SK-N-SH (cell line): ENCODE measurements around the gene PROSER3. TPM values are rescaled to one million over a fixed set of nuclear protein-coding genes. Genes with fewer than 3 reads are reported as not detected.

Experiments used
- CTCF ChIA-PET: fragments of 300-600, 350-600 bp; formaldehyde crosslinking; extraction: SDS; loops from one replicate; lab custom pipeline; 2021; lab: Yijun Ruan, JAX
- POLR2A ChIA-PET: fragments of 350-600 bp; sonication (Branson Sonifier 250); formaldehyde crosslinking; extraction: SDS; loops from one replicate; lab custom pipeline; 2020; ENCODE audit warnings: antibody characterized with exemption, inconsistent platforms; lab: Yijun Ruan, JAX
- DNase-seq: peaks from one replicate; pipeline ENCODE4 v3.0.0; 2012
- H2AFZ ChIP-seq: fragments of 200-600 bp; sonication (generic); 2 replicates; pipeline ENCODE4 v1.8.1; 2016; ENCODE audit warnings: antibody characterized with exemption, mild to moderate bottlenecking, low read depth
- H3F3A ChIP-seq: fragments of 200-600 bp; sonication (generic); replicated peaks from 2 replicates; pipeline ENCODE3; 2016; ENCODE audit warnings: antibody characterized with exemption, mild to moderate bottlenecking; ENCODE audit not compliant: insufficient read depth
- H3K27ac ChIP-seq, 2 experiments: fragments of 200-500 bp in 1 of 2; fragments of 200-600 bp in 1 of 2; sonication (Bioruptor generic) in 1 of 2; sonication (generic), shearing (Covaris generic) in 1 of 2; 2 replicates each; pipeline versions ENCODE4 v1.5.1 to v1.6.1; 2014 to 2016; ENCODE audit warnings: low read depth in 2 of 2, inconsistent platforms in 1 of 2, low read length in 1 of 2, mild to moderate bottlenecking in 1 of 2, mixed read lengths in 1 of 2
- H3K27me3 ChIP-seq: fragments of 200-600 bp; sonication (generic), shearing (Covaris generic); 2 replicates; pipeline ENCODE4 v1.6.1; 2016; ENCODE audit warnings: mixed run types; ENCODE audit not compliant: insufficient read depth
- H3K36me3 ChIP-seq, 2 experiments: fragments of 200-500 bp in 1 of 2; fragments of 200-600 bp in 1 of 2; sonication (Bioruptor generic) in 1 of 2; sonication (generic) in 1 of 2; replicated peaks in 1 of 2; 2 replicates each; pipeline versions ENCODE3 to v1.5.1; 2014 to 2016; ENCODE audit warnings: low read length in 1 of 2, mild to moderate bottlenecking in 1 of 2; ENCODE audit not compliant: insufficient read depth in 2 of 2, control insufficient read depth in 1 of 2
- H3K4me1 ChIP-seq, 2 experiments: fragments of 200-500 bp in 1 of 2; fragments of 200-600 bp in 1 of 2; sonication (Bioruptor generic) in 1 of 2; sonication (generic), shearing (Covaris generic) in 1 of 2; 2 replicates each; pipeline versions ENCODE4 v1.5.1 to v1.6.1; 2014 to 2016; ENCODE audit warnings: low read depth in 1 of 2, low read length in 1 of 2, mixed run types in 1 of 2; ENCODE audit not compliant: insufficient read depth in 2 of 2, control insufficient read depth in 1 of 2
- H3K4me2 ChIP-seq: fragments of 200-600 bp; sonication (generic), shearing (Covaris generic); 2 replicates; pipeline ENCODE4 v1.6.1; 2017; ENCODE audit warnings: mixed run types
- H3K4me3 ChIP-seq, 2 experiments: fragments of 200-500 bp in 1 of 2; fragments of 200-600 bp in 1 of 2; sonication (Bioruptor generic) in 1 of 2; sonication (generic), shearing (Covaris generic) in 1 of 2; 2 replicates each; pipeline versions ENCODE4 v1.5.1 to v1.8.1; 2014 to 2016; ENCODE audit warnings: low read depth in 2 of 2, inconsistent platforms in 1 of 2, low read length in 1 of 2, mild to moderate bottlenecking in 1 of 2, mixed read lengths in 1 of 2, moderate library complexity in 1 of 2
- H3K79me2 ChIP-seq: fragments of 200-600 bp; sonication (generic); 2 replicates; pipeline ENCODE4 v1.8.1; 2017; ENCODE audit warnings: mild to moderate bottlenecking; ENCODE audit not compliant: insufficient read depth
- H3K9ac ChIP-seq: fragments of 200-600 bp; sonication (generic); 2 replicates; pipeline ENCODE4 v1.6.1; 2017; ENCODE audit warnings: mixed run types
- H3K9me2 ChIP-seq: fragments of 200-600 bp; sonication (generic); 2 replicates; pipeline ENCODE4 v1.6.1; 2017; ENCODE audit warnings: mixed run types
- H3K9me3 ChIP-seq: fragments of 200-600 bp; sonication (generic); 2 replicates; pipeline ENCODE4 v1.6.1; 2017; ENCODE audit warnings: mixed run types, mild to moderate bottlenecking, moderate library complexity
- H4K20me1 ChIP-seq: fragments of 200-600 bp; sonication (generic); 2 replicates; pipeline ENCODE4 v1.6.1; 2017; ENCODE audit warnings: mild to moderate bottlenecking, mixed run types; ENCODE audit not compliant: insufficient read depth
- ELF1 ChIP-seq: IDR thresholded peaks from 2 replicates; pipeline ENCODE4 v1.4.0; 2012
- FOXJ3 ChIP-seq: sonication (generic); formaldehyde crosslinking; IDR thresholded peaks from 2 replicates; pipeline ENCODE4 v1.5.1; 2020; ENCODE audit warnings: mild to moderate bottlenecking, missing genetic modification reagents
- FOXM1 ChIP-seq: IDR thresholded peaks from 2 replicates; pipeline ENCODE4 v1.4.0; 2012; ENCODE audit warnings: low read depth, mild to moderate bottlenecking
- GABPA ChIP-seq: IDR thresholded peaks from 2 replicates; pipeline ENCODE4 v1.4.0; 2012; ENCODE audit warnings: low read depth, mild to moderate bottlenecking
- GATA2 ChIP-seq: sonication (generic); formaldehyde crosslinking; IDR thresholded peaks from 2 replicates; pipeline ENCODE4 v1.5.0; 2020; ENCODE audit warnings: mild to moderate bottlenecking, missing genetic modification reagents
- NRF1 ChIP-seq: IDR thresholded peaks from 2 replicates; pipeline ENCODE4 v1.6.1; 2012; ENCODE audit warnings: low read depth, mild to moderate bottlenecking, low read length
- RAD21 ChIP-seq: IDR thresholded peaks from 2 replicates; pipeline ENCODE4 v1.6.1; 2012; ENCODE audit warnings: mild to moderate bottlenecking, low read length
- RCOR1 ChIP-seq: fragments of 150-350 bp; IDR thresholded peaks from 2 replicates; pipeline ENCODE4 v1.6.1; 2017; ENCODE audit warnings: antibody characterized with exemption, low read length
- SIN3A ChIP-seq: IDR thresholded peaks from 2 replicates; pipeline ENCODE4 v1.6.1; 2012; ENCODE audit warnings: low read depth, mild to moderate bottlenecking, low read length, moderate library complexity, borderline replicate concordance
- TAF1 ChIP-seq: IDR thresholded peaks from 2 replicates; pipeline ENCODE4 v1.6.1; 2012; ENCODE audit warnings: low read depth, mild to moderate bottlenecking, low read length, moderate library complexity, borderline replicate concordance
- TEAD4 ChIP-seq: IDR thresholded peaks from 2 replicates; pipeline ENCODE4 v1.4.0; 2012; ENCODE audit warnings: mild to moderate bottlenecking, borderline replicate concordance; ENCODE audit not compliant: insufficient read depth
- ZBTB33 ChIP-seq: IDR thresholded peaks from 2 replicates; pipeline ENCODE4 v1.4.0; 2012; ENCODE audit warnings: low read depth, borderline replicate concordance
- WGBS: methylation state at CpG from one replicate; pipeline ENCODE4 v1.1.6; 2017; ENCODE audit warnings: low lambda C conversion rate; 5-methylcytosine and 5-hydroxymethylcytosine counted together
- polyA plus RNA-seq, 3 experiments: library from polyadenylated mRNA; depleted of rRNA; stranded (reverse); fragments of >200 nt; gene quantifications; 2 replicates each; pipeline ENCODE4 v1.2.3, GENCODE V29; 2012
- TF ChIP-seq, protein P1 (sequence below): IDR thresholded peaks from 2 replicates; pipeline ENCODE4 v1.4.0; 2012; ENCODE audit warnings: low read depth, borderline replicate concordance
- TF ChIP-seq, protein P2 (sequence below): fragments of 150-350 bp; IDR thresholded peaks from 2 replicates; pipeline ENCODE4 v1.6.1; 2017; ENCODE audit warnings: antibody characterized with exemption, low read length, low read depth, borderline replicate concordance
- TF ChIP-seq, protein P3 (sequence below): IDR thresholded peaks from 2 replicates; pipeline ENCODE4; 2012
- TF ChIP-seq, protein P4 (sequence below): IDR thresholded peaks from 2 replicates; pipeline ENCODE4 v1.6.1; 2012; ENCODE audit warnings: mild to moderate bottlenecking, low read depth, low read length, moderate library complexity

Gene PROSER3
- polyA plus RNA-seq, 1 of the 3 experiments (the other 2 are of a cell fraction): 12.5 TPM

GRCh38 chr19:35752746-35753350, 5.1 kb upstream of the PROSER3 start:
- H3K9me2 ChIP-seq: no peaks in the 10 kb centered on the region
- H3K4me2 ChIP-seq: no peak overlapping the region
- peaks cover 9 to 15% of the 10 kb centered on the region in 2 experiments; a peak in 2 of 4 replicates for H3K4me1 ChIP-seq
- no peak overlapping the region for H3K27ac ChIP-seq
- TF ChIP-seq FOXM1 (no peak), FOXJ3 (CRISPR knock-in tag) (no peak), NRF1 (no peak), ZBTB33 (no peak), RCOR1 (no peak), ELF1 (no peak), SIN3A (no peak), GATA2 (CRISPR knock-in tag) (no peak), TEAD4 (no peak), TAF1 (no peak), GABPA (no peak), RAD21 (no peak)
- TF ChIP-seq, protein P1, sequence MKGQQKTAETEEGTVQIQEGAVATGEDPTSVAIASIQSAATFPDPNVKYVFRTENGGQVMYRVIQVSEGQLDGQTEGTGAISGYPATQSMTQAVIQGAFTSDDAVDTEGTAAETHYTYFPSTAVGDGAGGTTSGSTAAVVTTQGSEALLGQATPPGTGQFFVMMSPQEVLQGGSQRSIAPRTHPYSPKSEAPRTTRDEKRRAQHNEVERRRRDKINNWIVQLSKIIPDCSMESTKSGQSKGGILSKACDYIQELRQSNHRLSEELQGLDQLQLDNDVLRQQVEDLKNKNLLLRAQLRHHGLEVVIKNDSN: no peak
- TF ChIP-seq, protein P2, sequence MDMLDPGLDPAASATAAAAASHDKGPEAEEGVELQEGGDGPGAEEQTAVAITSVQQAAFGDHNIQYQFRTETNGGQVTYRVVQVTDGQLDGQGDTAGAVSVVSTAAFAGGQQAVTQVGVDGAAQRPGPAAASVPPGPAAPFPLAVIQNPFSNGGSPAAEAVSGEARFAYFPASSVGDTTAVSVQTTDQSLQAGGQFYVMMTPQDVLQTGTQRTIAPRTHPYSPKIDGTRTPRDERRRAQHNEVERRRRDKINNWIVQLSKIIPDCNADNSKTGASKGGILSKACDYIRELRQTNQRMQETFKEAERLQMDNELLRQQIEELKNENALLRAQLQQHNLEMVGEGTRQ: no peak
- TF ChIP-seq, protein P3, sequence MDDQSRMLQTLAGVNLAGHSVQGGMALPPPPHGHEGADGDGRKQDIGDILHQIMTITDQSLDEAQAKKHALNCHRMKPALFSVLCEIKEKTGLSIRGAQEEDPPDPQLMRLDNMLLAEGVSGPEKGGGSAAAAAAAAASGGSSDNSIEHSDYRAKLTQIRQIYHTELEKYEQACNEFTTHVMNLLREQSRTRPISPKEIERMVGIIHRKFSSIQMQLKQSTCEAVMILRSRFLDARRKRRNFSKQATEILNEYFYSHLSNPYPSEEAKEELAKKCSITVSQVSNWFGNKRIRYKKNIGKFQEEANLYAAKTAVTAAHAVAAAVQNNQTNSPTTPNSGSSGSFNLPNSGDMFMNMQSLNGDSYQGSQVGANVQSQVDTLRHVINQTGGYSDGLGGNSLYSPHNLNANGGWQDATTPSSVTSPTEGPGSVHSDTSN: no peak
- TF ChIP-seq, protein P4, sequence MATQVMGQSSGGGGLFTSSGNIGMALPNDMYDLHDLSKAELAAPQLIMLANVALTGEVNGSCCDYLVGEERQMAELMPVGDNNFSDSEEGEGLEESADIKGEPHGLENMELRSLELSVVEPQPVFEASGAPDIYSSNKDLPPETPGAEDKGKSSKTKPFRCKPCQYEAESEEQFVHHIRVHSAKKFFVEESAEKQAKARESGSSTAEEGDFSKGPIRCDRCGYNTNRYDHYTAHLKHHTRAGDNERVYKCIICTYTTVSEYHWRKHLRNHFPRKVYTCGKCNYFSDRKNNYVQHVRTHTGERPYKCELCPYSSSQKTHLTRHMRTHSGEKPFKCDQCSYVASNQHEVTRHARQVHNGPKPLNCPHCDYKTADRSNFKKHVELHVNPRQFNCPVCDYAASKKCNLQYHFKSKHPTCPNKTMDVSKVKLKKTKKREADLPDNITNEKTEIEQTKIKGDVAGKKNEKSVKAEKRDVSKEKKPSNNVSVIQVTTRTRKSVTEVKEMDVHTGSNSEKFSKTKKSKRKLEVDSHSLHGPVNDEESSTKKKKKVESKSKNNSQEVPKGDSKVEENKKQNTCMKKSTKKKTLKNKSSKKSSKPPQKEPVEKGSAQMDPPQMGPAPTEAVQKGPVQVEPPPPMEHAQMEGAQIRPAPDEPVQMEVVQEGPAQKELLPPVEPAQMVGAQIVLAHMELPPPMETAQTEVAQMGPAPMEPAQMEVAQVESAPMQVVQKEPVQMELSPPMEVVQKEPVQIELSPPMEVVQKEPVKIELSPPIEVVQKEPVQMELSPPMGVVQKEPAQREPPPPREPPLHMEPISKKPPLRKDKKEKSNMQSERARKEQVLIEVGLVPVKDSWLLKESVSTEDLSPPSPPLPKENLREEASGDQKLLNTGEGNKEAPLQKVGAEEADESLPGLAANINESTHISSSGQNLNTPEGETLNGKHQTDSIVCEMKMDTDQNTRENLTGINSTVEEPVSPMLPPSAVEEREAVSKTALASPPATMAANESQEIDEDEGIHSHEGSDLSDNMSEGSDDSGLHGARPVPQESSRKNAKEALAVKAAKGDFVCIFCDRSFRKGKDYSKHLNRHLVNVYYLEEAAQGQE: no peak
- no peak for DNase-seq
- no peaks in the 10 kb centered on the region for H3K27me3 ChIP-seq
- peaks cover 6 to 32% of the 10 kb centered on the region in 2 experiments for H3K36me3 ChIP-seq
- no peak overlapping the region for H3K9ac ChIP-seq
- H3K79me2 ChIP-seq: peaks cover 28% of the 10 kb centered on the region
- POLR2A ChIA-PET: no interaction called here
- WGBS: 93% methylated on average over 7 of the region's 20 CpGs
- no peak overlapping the region for H3K4me3 ChIP-seq
- peaks cover 11% of the 10 kb centered on the region for H3F3A ChIP-seq
- no peaks in the 10 kb centered on the region for H4K20me1 ChIP-seq
- H2AFZ ChIP-seq: no peak overlapping the region
- no peaks in the 10 kb centered on the region for H3K9me3 ChIP-seq
- CTCF ChIA-PET: interaction anchor here (1.8 kb wide), 1 partner anchor 67 kb away, joined by 6 read pairs; no protein-coding TSS in a partner anchor
